ENCODE measurements around the gene COL7A1.

- TF ChIP-seq SNAPC2 (CRISPR knock-in tag; IDR thresholded peaks at IDR 0.05) (no peak), ZNF18 (CRISPR knock-in tag; IDR thresholded peaks at IDR 0.05; ENCODE audit: insufficient replicate concordance) (no peak), NFYB (CRISPR knock-in tag; IDR thresholded peaks at IDR 0.05) (no peak), E2F1 (CRISPR knock-in tag; IDR thresholded peaks at IDR 0.05) (no peak), ZNF510 (CRISPR knock-in tag; IDR thresholded peaks at IDR 0.05; ENCODE audit: low read depth) (no peak), CHD2 (IDR thresholded peaks at IDR 0.05; ENCODE audit: low read depth, low read length) (no peak), REST (IDR thresholded peaks at IDR 0.05; ENCODE audit: borderline replicate concordance in 1 of 2, low read depth in 1 of 2, low read length in 2 of 2) (no peak), NR3C1 (CRISPR knock-in tag; IDR thresholded peaks at IDR 0.05) (no peak), ZNF138 (CRISPR knock-in tag; IDR thresholded peaks at IDR 0.05; ENCODE audit: low read depth) (no peak)
Measured at GRCh38 chr3:48585411-48585810, 9.7 kb downstream of the COL7A1 start.

All from HepG2 (cell line).